UCSD-AML1 (cell line): ENCODE data around the gene KDM5C.
"Not testable (repeated sequence)": the region's sequence is repeated elsewhere in the genome, so short reads cannot be mapped to it uniquely, and the experiment has no call there.

Experiments
- DNase-seq: peaks from one replicate; lab custom pipeline; 2025; ENCODE audit not compliant: unreplicated experiment; lab: John Stamatoyannopoulos, UW

KDM5C gene

GRCh38 chrX:53194308-53194707 lies 30.7 kb downstream of the KDM5C start:
- DNase-seq: no peak

- DNase-seq: no peak
Measured at GRCh38 chrX:53193093-53193492, 31.9 kb downstream of the KDM5C start.

- no peak for DNase-seq
Measured at GRCh38 chrX:53190363-53190960, 34.5 kb downstream of the KDM5C start.

GRCh38 chrX:53188763-53189162 lies 36.2 kb downstream of the KDM5C start:
- DNase-seq: no peak

GRCh38 chrX:53186351-53186750 lies 38.7 kb downstream of the KDM5C start:
- no peak for DNase-seq

GRCh38 chrX:53184836-53185235 lies 40.2 kb downstream of the KDM5C start:
- DNase-seq: no peak

GRCh38 chrX:53171356-53171755 lies 53.7 kb downstream of the KDM5C start:
- no peak for DNase-seq

GRCh38 chrX:53166103-53166502 lies 58.9 kb downstream of the KDM5C start:
- no peak for DNase-seq

GRCh38 chrX:53164566-53164965 lies 60.4 kb downstream of the KDM5C start:
- DNase-seq: not testable (repeated sequence)

- DNase-seq: no peak
Measured at GRCh38 chrX:53163436-53163835, 61.6 kb downstream of the KDM5C start.

GRCh38 chrX:53160297-53160983 lies 64.6 kb downstream of the KDM5C start:
- DNase-seq: no peak

GRCh38 chrX:53159184-53159583 lies 65.8 kb downstream of the KDM5C start:
- no peak for DNase-seq

GRCh38 chrX:53156207-53156596 lies 68.8 kb downstream of the KDM5C start:
- no peak for DNase-seq

GRCh38 chrX:53155512-53156206 lies 69.3 kb downstream of the KDM5C start:
- no peak for DNase-seq

GRCh38 chrX:53153581-53153980 lies 71.4 kb downstream of the KDM5C start:
- no peak for DNase-seq
